Right cardiac atrium (tissue), 5 donors: Measurements from ENCODE around the gene IKZF4. TPM values are rescaled to one million over a fixed set of nuclear protein-coding genes. Genes with fewer than 3 reads are reported as not detected.
"Not testable (repeated sequence)": the region's sequence is repeated elsewhere in the genome, so short reads cannot be mapped to it uniquely, and the experiment has no call there.

Experiments
- ATAC-seq, 2 donors: fragments of 200-7000 bp; cut with Tn5 transposase; one replicate each; pipeline versions ENCODE4 v1.8.0 to v1.9.1; 2020; ENCODE audit warnings: moderate library complexity in 2 of 2, mild to moderate bottlenecking in 1 of 2
- DNase-seq, 3 donors: peaks; one replicate each; pipeline ENCODE4 v3.0.0-alpha.2; 2020
- H3K27ac ChIP-seq: one replicate; pipeline ENCODE4 v1.5.1; 2013; ENCODE audit warnings: mild to moderate bottlenecking, low read length, control low read depth, moderate library complexity
- H3K27me3 ChIP-seq: one replicate; pipeline ENCODE4 v1.6.1; 2013; ENCODE audit not compliant: control insufficient read depth, insufficient read depth
- H3K4me1 ChIP-seq: one replicate; pipeline ENCODE4 v1.6.1; 2013; ENCODE audit warnings: low read length; ENCODE audit not compliant: control insufficient read depth, insufficient read depth
- H3K4me3 ChIP-seq: one replicate; pipeline ENCODE4 v1.5.1; 2013; ENCODE audit warnings: low read length, control low read depth
- H3K9me3 ChIP-seq: one replicate; pipeline ENCODE4 v1.6.1; 2013; ENCODE audit warnings: low read length; ENCODE audit not compliant: control insufficient read depth
- whole genome bisulfite sequencing: extraction: QIAGEN DNeasy Blood & Tissue Kit; methylation state at CpG from one replicate; pipeline ENCODE4 v1.1.7; 2013; 5-methylcytosine and 5-hydroxymethylcytosine counted together
- intact Hi-C, 4 donors: fragments of 100-400 bp; cut with DNase I; formaldehyde crosslinking; loops; one replicate each; pipeline versions ENCODE4 v1.11.0 to v1.14.0; 2022 to 2023
- polyA plus RNA-seq: library from polyadenylated mRNA; stranded (reverse); fragments of 200-250 nt; gene quantifications from one replicate; pipeline ENCODE4 v1.2.3, GENCODE V29; 2013
- total RNA-seq, 4 donors: library from RNA; stranded (reverse); fragmentation: NEBNext Ultra II Directional; extraction: Animal tissue kit (Norgen Biotek cat#: 25700); gene quantifications; one replicate each; pipeline ENCODE4 v1.2.1, GENCODE V29; 2021
- donor health status: healthy with polysubstance abuse.
- donor health status: DM: no; HTN: yes; CAD: no.
- donor health status: DM: no; HTN: no; CAD: no.
- donor health status: DM: no; HTN: yes; CAD: no; lungs with severe emphysema.
- donor health status: DM: yes; HTN: yes; CAD: no.

Gene IKZF4
- total and polyA plus RNA-seq, 5 donors: 2.7 to 8.7 (median 5.9) TPM

- DNase-seq (no peak), ATAC-seq (peak; percentile 23 to 31)
- no peaks in the 10 kb centered on the region for H3K9me3 ChIP-seq
- intact Hi-C loops: no loop called here
- H3K27me3 ChIP-seq: no peaks in the 10 kb centered on the region
- WGBS: 66% methylated on average over 4 of the region's 4 CpGs
- H3K27ac ChIP-seq: no peak overlapping the region
- H3K4me3 ChIP-seq: no peak overlapping the region
- peaks cover 2% of the 10 kb centered on the region for H3K4me1 ChIP-seq
Measured at GRCh38 chr12:55983232-55983842, 37.5 kb upstream of the IKZF4 start.

- DNase-seq: no peak
- Histone ChIP-seq H3K27ac (no peak overlapping the region), H3K9me3 (no peaks in the 10 kb centered on the region), H3K4me1 (peaks cover 2% of the 10 kb centered on the region), H3K27me3 (no peaks in the 10 kb centered on the region), H3K4me3 (no peak overlapping the region)
- WGBS: 67% methylated on average over 2 of the region's 2 CpGs
- intact Hi-C loops: no loop called here
- ATAC-seq: no peak
Measured at GRCh38 chr12:55984861-55985260, 36.0 kb upstream of the IKZF4 start.

GRCh38 chr12:55985341-55985740 lies 35.5 kb upstream of the IKZF4 start:
- intact Hi-C loops: no loop called here
- H3K9me3 ChIP-seq: no peaks in the 10 kb centered on the region
- H3K4me3 ChIP-seq: no peak overlapping the region
- H3K27me3 ChIP-seq: no peaks in the 10 kb centered on the region
- ATAC-seq (no peak), DNase-seq (no peak)
- 90% methylated on average over 4 of the region's 4 CpGs for WGBS
- no peak overlapping the region for H3K27ac ChIP-seq
- H3K4me1 ChIP-seq: peaks cover 2% of the 10 kb centered on the region

GRCh38 chr12:55985976-55986375 lies 34.9 kb upstream of the IKZF4 start:
- ATAC-seq, DNase-seq, H3K4me3 ChIP-seq, H3K4me1 ChIP-seq, H3K27ac ChIP-seq, H3K9me3 ChIP-seq, H3K27me3 ChIP-seq, intact Hi-C loops: not testable (repeated sequence)
- WGBS: 90% methylated on average over 7 of the region's 7 CpGs

- Histone ChIP-seq H3K27ac (no peak overlapping the region), H3K9me3 (no peaks in the 10 kb centered on the region), H3K4me3 (no peak overlapping the region), H3K4me1 (no peaks in the 10 kb centered on the region), H3K27me3 (no peaks in the 10 kb centered on the region)
- intact Hi-C loops: loop anchor here in 1 of 4 donors (10.0 kb wide), 1 partner anchor 54 kb away; the partner anchor contains the start of gene RPS26
- 84% methylated on average over 3 of the region's 3 CpGs for WGBS
- DNase-seq (no peak), ATAC-seq (no peak)
Measured at GRCh38 chr12:55991110-55991509, 29.7 kb upstream of the IKZF4 start.

- no peak overlapping the region for H3K4me3 ChIP-seq
- WGBS: 76% methylated on average over 4 of the region's 4 CpGs
- intact Hi-C loops: loop anchor here in 1 of 4 donors (10.0 kb wide), 1 partner anchor 51 kb away; the partner anchor contains the start of gene RPS26
- ATAC-seq (no peak), DNase-seq (no peak)
- no peaks in the 10 kb centered on the region for H3K27me3 ChIP-seq
- H3K4me1 ChIP-seq: no peaks in the 10 kb centered on the region
- H3K27ac ChIP-seq: no peak overlapping the region
- no peaks in the 10 kb centered on the region for H3K9me3 ChIP-seq
Measured at GRCh38 chr12:55993230-55993853, 27.5 kb upstream of the IKZF4 start.

- intact Hi-C loops: loop anchor here in 3 of 4 donors (5.0 to 10.0 kb wide), 2 partner anchors 47 to 49 kb away; partner anchors contain the start of gene RPS26 (in 3 of the 3)
- no peak for DNase-seq
- Histone ChIP-seq H3K27ac (no peak overlapping the region), H3K4me1 (no peaks in the 10 kb centered on the region), H3K9me3 (no peaks in the 10 kb centered on the region), H3K4me3 (no peak overlapping the region), H3K27me3 (no peaks in the 10 kb centered on the region)
- 78% methylated on average over 8 of the region's 8 CpGs for WGBS
- no peak for ATAC-seq
Measured at GRCh38 chr12:55995366-55995765, 25.5 kb upstream of the IKZF4 start.

- no peaks in the 10 kb centered on the region for H3K9me3 ChIP-seq
- H3K27me3 ChIP-seq: no peaks in the 10 kb centered on the region
- H3K4me1 ChIP-seq: no peaks in the 10 kb centered on the region
- 24% methylated on average over 14 of the region's 14 CpGs for WGBS
- H3K27ac ChIP-seq: peak overlapping the region; percentile 42
- ATAC-seq (peak; percentile 35 to 53), DNase-seq (peak in 2 of 3 donors; percentile 68)
- H3K4me3 ChIP-seq: peak overlapping the region; percentile 41
- intact Hi-C loops: loop anchor here in 3 of 4 donors (5.0 to 10.0 kb wide), 2 partner anchors 46 to 49 kb away; partner anchors contain the start of gene RPS26 (in 3 of the 3)
Measured at GRCh38 chr12:55996201-55996714, 24.6 kb upstream of the IKZF4 start.

- Histone ChIP-seq H3K4me3 (peak within 1 kb of the TSS; percentile 41), H3K9me3 (no peaks in the 10 kb centered on the region), H3K4me1 (no peaks in the 10 kb centered on the region), H3K27me3 (no peaks in the 10 kb centered on the region), H3K27ac (peak within 1 kb of the TSS; percentile 42)
- intact Hi-C loops: loop anchor here in 3 of 4 donors (5.0 to 10.0 kb wide), 2 partner anchors 45 to 48 kb away; partner anchors contain the start of gene RPS26 (in 3 of the 3)
- DNase-seq (peak; percentile 97 to 99 (median 98)), ATAC-seq (peak; percentile 99)
- 2% methylated on average over 27 of the region's 27 CpGs for WGBS
Measured at GRCh38 chr12:55996715-55997534, 23.9 kb upstream of the IKZF4 start, which contains the start of gene SUOX. SUOX (plus strand) TSS chr12:55997276; CDS start chr12:56002222, 4,946 bp downstream.

- H3K4me1 ChIP-seq: no peaks in the 10 kb centered on the region
- peak overlapping the region; percentile 33 for H3K27ac ChIP-seq
- no peaks in the 10 kb centered on the region for H3K9me3 ChIP-seq
- DNase-seq (no peak), ATAC-seq (no peak)
- intact Hi-C loops: loop anchor here in 3 of 4 donors (5.0 to 10.0 kb wide), 2 partner anchors 45 to 47 kb away; partner anchors contain the start of gene RPS26 (in 3 of the 3)
- WGBS: 1% methylated on average over 5 of the region's 5 CpGs
- H3K4me3 ChIP-seq: peak overlapping the region; percentile 41
- H3K27me3 ChIP-seq: no peaks in the 10 kb centered on the region
Measured at GRCh38 chr12:55997535-55997859, 23.3 kb upstream of the IKZF4 start.
